ENCODE data around the gene ZNF536.

The ZNF536 gene

GRCh38 chr19:30498707-30499106, 126.5 kb downstream of the ZNF536 start:
- no peak for DNase-seq
- Histone ChIP-seq H3K27me3 (peaks cover 0 to 8% of the 10 kb centered on the region in 2 donors), H3K4me3 (no peak overlapping the region), H3K4me1 (no peaks in the 10 kb centered on the region), H3K36me3 (no peaks in the 10 kb centered on the region), H3K27ac (no peak overlapping the region), H3K9me3 (no peaks in the 10 kb centered on the region)
- TF ChIP-seq CTCF (IDR thresholded peaks at IDR 0.05), result no peak
- intact Hi-C loops (cut with DNase I; ENCODE audit: low total_unique reads), result no loop called here

GRCh38 chr19:30504272-30504671, 132.1 kb downstream of the ZNF536 start:
- TF ChIP-seq CTCF (IDR thresholded peaks at IDR 0.05), result no peak

GRCh38 chr19:30512176-30513081, 140.2 kb downstream of the ZNF536 start:
- DNase-seq, result no peak
- intact Hi-C loops (cut with DNase I; ENCODE audit: low total_unique reads), result no loop called here

More at GRCh38 chr19:30504272-30504671, 132.1 kb downstream of the ZNF536 start:
- Histone ChIP-seq H3K4me3 (no peak overlapping the region), H3K36me3 (no peaks in the 10 kb centered on the region), H3K27ac (no peak overlapping the region), H3K4me1 (no peaks in the 10 kb centered on the region), H3K27me3 (peaks cover 0 to 11% of the 10 kb centered on the region in 2 donors), H3K9me3 (no peaks in the 10 kb centered on the region)
- intact Hi-C loops (cut with DNase I; ENCODE audit: low total_unique reads), result no loop called here
- no peak for DNase-seq

GRCh38 chr19:30513082-30513411, 140.9 kb downstream of the ZNF536 start:
- intact Hi-C loops (cut with DNase I; ENCODE audit: low total_unique reads), result no loop called here
- Histone ChIP-seq H3K27ac (no peak overlapping the region), H3K9me3 (no peaks in the 10 kb centered on the region), H3K4me3 (no peak overlapping the region), H3K36me3 (no peaks in the 10 kb centered on the region), H3K4me1 (no peaks in the 10 kb centered on the region), H3K27me3 (peaks cover 0 to 3% of the 10 kb centered on the region in 2 donors)
- TF ChIP-seq CTCF (IDR thresholded peaks at IDR 0.05), result no peak
- DNase-seq, result no peak

More at GRCh38 chr19:30512176-30513081, 140.2 kb downstream of the ZNF536 start:
- no peaks in the 10 kb centered on the region for H3K36me3 ChIP-seq
- H3K9me3 ChIP-seq, result no peaks in the 10 kb centered on the region
- no peak for TF ChIP-seq CTCF (IDR thresholded peaks at IDR 0.05)
- H3K27me3 ChIP-seq, result peaks cover 0 to 6% of the 10 kb centered on the region in 2 donors
- no peak overlapping the region for H3K27ac ChIP-seq
- H3K4me3 ChIP-seq, result no peak overlapping the region
- H3K4me1 ChIP-seq, result no peaks in the 10 kb centered on the region

- H3K27me3 ChIP-seq, result no peaks in the 10 kb centered on the region
- no peak overlapping the region for H3K4me3 ChIP-seq
- H3K27ac ChIP-seq, result no peak overlapping the region
- intact Hi-C loops (cut with DNase I; ENCODE audit: low total_unique reads), result no loop called here
- no peak for TF ChIP-seq CTCF (IDR thresholded peaks at IDR 0.05)
- H3K4me1 ChIP-seq, result no peaks in the 10 kb centered on the region
- no peak for DNase-seq
- no peaks in the 10 kb centered on the region for H3K9me3 ChIP-seq
- H3K36me3 ChIP-seq, result no peaks in the 10 kb centered on the region
These were observed 143.9 kb downstream of the ZNF536 start for GRCh38 chr19:30516111-30516510.

Measured in tibial artery (tissue), 4 donors.